OCI-LY7 (cell line): ENCODE data around the gene SMYD4.

ENCODE experiments used
- EZH2phosphoT487 ChIP-seq: fragments of 200-600 bp; sonication (generic); IDR thresholded peaks from 2 replicates; pipeline ENCODE4 v1.6.1; 2018; ENCODE audit warnings: low read depth, borderline replicate concordance, mild to moderate bottlenecking, mixed run types, antibody characterized with exemption, low read length, moderate library complexity, mixed read lengths
- TF ChIP-seq, protein P1 (sequence below): fragments of 200-600 bp; sonication (generic); conservative IDR thresholded peaks from 2 replicates; pipeline ENCODE4 v1.5.1; 2014; ENCODE audit warnings: mild to moderate bottlenecking, antibody characterized with exemption, low read length, moderate library complexity, mixed read lengths

DNA sequence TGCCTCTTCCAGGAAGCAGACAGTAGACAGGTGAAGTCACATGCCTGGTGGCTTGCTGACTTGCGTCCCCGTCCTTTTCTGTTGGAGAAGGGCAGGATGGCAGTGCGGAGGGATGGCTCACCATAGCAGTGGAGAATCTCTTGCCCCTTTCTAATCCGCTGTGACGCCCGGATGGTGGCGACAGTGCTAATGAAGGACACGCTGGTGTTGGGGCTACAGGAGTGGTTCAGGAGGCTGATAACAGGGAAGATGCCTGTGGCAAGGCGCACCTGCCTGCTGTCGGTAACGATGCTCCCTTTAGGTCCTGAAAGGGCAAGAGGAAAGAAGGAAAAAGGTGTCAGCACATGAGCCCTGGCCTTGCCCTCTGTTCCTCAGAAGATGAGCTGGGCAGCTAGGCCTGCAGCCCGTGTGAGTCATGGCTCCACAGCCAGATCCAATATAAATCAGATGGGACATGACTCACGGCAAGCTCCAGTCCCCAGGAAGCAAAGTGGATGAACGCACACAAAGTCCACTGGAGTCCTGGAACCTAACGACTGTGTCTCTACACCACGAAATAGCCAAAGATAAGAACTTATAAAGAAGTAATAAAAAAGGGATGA lies 42.3 kb downstream of the SMYD4 start:
- TF ChIP-seq, protein P1, sequence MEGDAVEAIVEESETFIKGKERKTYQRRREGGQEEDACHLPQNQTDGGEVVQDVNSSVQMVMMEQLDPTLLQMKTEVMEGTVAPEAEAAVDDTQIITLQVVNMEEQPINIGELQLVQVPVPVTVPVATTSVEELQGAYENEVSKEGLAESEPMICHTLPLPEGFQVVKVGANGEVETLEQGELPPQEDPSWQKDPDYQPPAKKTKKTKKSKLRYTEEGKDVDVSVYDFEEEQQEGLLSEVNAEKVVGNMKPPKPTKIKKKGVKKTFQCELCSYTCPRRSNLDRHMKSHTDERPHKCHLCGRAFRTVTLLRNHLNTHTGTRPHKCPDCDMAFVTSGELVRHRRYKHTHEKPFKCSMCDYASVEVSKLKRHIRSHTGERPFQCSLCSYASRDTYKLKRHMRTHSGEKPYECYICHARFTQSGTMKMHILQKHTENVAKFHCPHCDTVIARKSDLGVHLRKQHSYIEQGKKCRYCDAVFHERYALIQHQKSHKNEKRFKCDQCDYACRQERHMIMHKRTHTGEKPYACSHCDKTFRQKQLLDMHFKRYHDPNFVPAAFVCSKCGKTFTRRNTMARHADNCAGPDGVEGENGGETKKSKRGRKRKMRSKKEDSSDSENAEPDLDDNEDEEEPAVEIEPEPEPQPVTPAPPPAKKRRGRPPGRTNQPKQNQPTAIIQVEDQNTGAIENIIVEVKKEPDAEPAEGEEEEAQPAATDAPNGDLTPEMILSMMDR: no peak
- TF ChIP-seq EZH2phosphoT487: no peak
